Stomach (tissue), 4 donors: ENCODE data around the gene CUZD1.

ENCODE experiments used
- CTCF ChIP-seq, 7 experiments: fragments of 450-650 bp in 4 of 7; fragments of 200-600 bp in 3 of 7; sonication (generic) in 3 of 7; IDR thresholded peaks; one replicate each; pipeline ENCODE4 v1.5.1; 2016 to 2019; ENCODE audit warnings: antibody characterized with exemption in 7 of 7, control low read depth in 2 of 7, mild to moderate bottlenecking in 1 of 7
- EP300 ChIP-seq: sonication (generic); formaldehyde crosslinking; IDR thresholded peaks from one replicate; pipeline ENCODE4 v1.6.1; 2017; ENCODE audit warnings: antibody characterized with exemption
- POLR2A ChIP-seq, 4 donors: fragments of 450-650 bp; IDR thresholded peaks; one replicate each; pipeline ENCODE4 v1.6.1; 2016; ENCODE audit warnings: antibody characterized with exemption in 4 of 4, control low read depth in 2 of 4, mild to moderate bottlenecking in 1 of 4, moderate library complexity in 1 of 4

- no peak for TF ChIP-seq EP300
- no peak for TF ChIP-seq CTCF (IDR thresholded peaks at IDR 0.05)
- TF ChIP-seq POLR2A (IDR thresholded peaks at IDR 0.05), result no peak
Measured at GRCh38 chr10:122822973-122823690, 22.5 kb downstream of the CUZD1 start.
